H9 (cell line): ENCODE data around the gene SLC26A9. TPM values are rescaled to one million over a fixed set of nuclear protein-coding genes. Genes with fewer than 3 reads are reported as not detected.
"Not testable (repeated sequence)": the region's sequence is repeated elsewhere in the genome, so short reads cannot be mapped to it uniquely, and the experiment has no call there.

Experiments
- DNase-seq: peaks from one replicate; pipeline ENCODE4 v3.0.0-alpha.2; 2017
- H2AFZ ChIP-seq: one replicate; pipeline ENCODE4 v1.6.1; 2013; ENCODE audit warnings: mild to moderate bottlenecking, low read length, control low read depth, moderate library complexity
- H2AK5ac ChIP-seq: 2 replicates; pipeline ENCODE4 v1.6.1; 2013; ENCODE audit warnings: low read length, control low read depth, mixed read lengths; ENCODE audit not compliant: insufficient read length
- H2BK120ac ChIP-seq: one replicate; pipeline ENCODE4 v1.6.1; 2013; ENCODE audit warnings: low read depth, mild to moderate bottlenecking, low read length, control low read depth, inconsistent platforms; ENCODE audit not compliant: poor library complexity, severe bottlenecking
- H2BK12ac ChIP-seq: 2 replicates; pipeline ENCODE4 v1.6.1; 2013; ENCODE audit warnings: low read length, control low read depth, mixed read lengths, low read depth; ENCODE audit not compliant: insufficient read length
- H2BK15ac ChIP-seq: 2 replicates; pipeline ENCODE4 v1.6.1; 2013; ENCODE audit warnings: low read depth, low read length, control low read depth
- H2BK20ac ChIP-seq: one replicate; pipeline ENCODE4 v1.6.1; 2013; ENCODE audit warnings: low read depth, mild to moderate bottlenecking, low read length, control low read depth, inconsistent platforms; ENCODE audit not compliant: poor library complexity, severe bottlenecking
- H2BK5ac ChIP-seq: 2 replicates; pipeline ENCODE4 v1.6.1; 2013; ENCODE audit warnings: low read length, control low read depth, mixed read lengths; ENCODE audit not compliant: insufficient read length
- H3K14ac ChIP-seq: 2 replicates; pipeline ENCODE4 v1.6.1; 2013; ENCODE audit warnings: low read length, control low read depth; ENCODE audit not compliant: insufficient read depth
- H3K18ac ChIP-seq: 2 replicates; pipeline ENCODE4 v1.6.1; 2013; ENCODE audit warnings: low read depth, mild to moderate bottlenecking, mixed read lengths, low read length, control low read depth; ENCODE audit not compliant: insufficient read length
- H3K23ac ChIP-seq: 2 replicates; pipeline ENCODE4 v1.6.1; 2013; ENCODE audit warnings: low read length, control low read depth, mixed read lengths, low read depth; ENCODE audit not compliant: insufficient read length
- H3K23me2 ChIP-seq: 2 replicates; pipeline ENCODE4 v1.6.1; 2013; ENCODE audit warnings: low read depth, mild to moderate bottlenecking, mixed read lengths, low read length, control low read depth; ENCODE audit not compliant: insufficient read length, poor library complexity, severe bottlenecking
- H3K27ac ChIP-seq: 2 replicates; pipeline ENCODE4 v1.5.1; 2013; ENCODE audit warnings: low read length, control low read depth, mixed read lengths, low read depth; ENCODE audit not compliant: insufficient read length
- H3K27me3 ChIP-seq: 2 replicates; pipeline ENCODE4 v1.6.1; 2013; ENCODE audit warnings: low read length, control low read depth, inconsistent platforms; ENCODE audit not compliant: insufficient read depth
- H3K4ac ChIP-seq: 2 replicates; pipeline ENCODE4 v1.6.1; 2013; ENCODE audit warnings: low read depth, mild to moderate bottlenecking, control low read depth, inconsistent platforms, low read length, moderate library complexity
- H3K4me1 ChIP-seq: 2 replicates; pipeline ENCODE4 v1.6.1; 2013; ENCODE audit warnings: low read length, control low read depth, inconsistent platforms; ENCODE audit not compliant: insufficient read depth
- H3K4me2 ChIP-seq: 2 replicates; pipeline ENCODE4 v1.6.1; 2013; ENCODE audit warnings: low read length, control low read depth, mixed read lengths; ENCODE audit not compliant: insufficient read length, insufficient read depth
- H3K56ac ChIP-seq: 2 replicates; pipeline ENCODE4 v1.6.1; 2013; ENCODE audit warnings: low read depth, mild to moderate bottlenecking, mixed read lengths, low read length, control low read depth; ENCODE audit not compliant: insufficient read length
- H3K79me1 ChIP-seq: 2 replicates; pipeline ENCODE4 v1.6.1; 2013; ENCODE audit warnings: low read depth, mild to moderate bottlenecking, moderate library complexity, low read length, control low read depth, inconsistent platforms; ENCODE audit not compliant: insufficient read depth, poor library complexity, severe bottlenecking
- H3K79me2 ChIP-seq: 2 replicates; pipeline ENCODE4 v1.6.1; 2013; ENCODE audit warnings: low read length, control low read depth, inconsistent platforms; ENCODE audit not compliant: insufficient read depth
- H3K9ac ChIP-seq: 2 replicates; pipeline ENCODE4 v1.6.1; 2013; ENCODE audit warnings: low read length, control low read depth, mixed read lengths; ENCODE audit not compliant: insufficient read length; ENCODE audit errors: extremely low read depth
- H3K9me3 ChIP-seq: one replicate; pipeline ENCODE4 v1.6.1; 2013; ENCODE audit warnings: low read depth, low read length, inconsistent platforms; ENCODE audit not compliant: control insufficient read depth
- H3T11ph ChIP-seq: one replicate; pipeline ENCODE4 v1.6.1; 2013; ENCODE audit warnings: mild to moderate bottlenecking, low read length, control low read depth, inconsistent platforms
- H4K20me1 ChIP-seq: one replicate; pipeline ENCODE4 v1.6.1; 2013; ENCODE audit not compliant: control insufficient read depth, insufficient read length, insufficient read depth
- H4K5ac ChIP-seq: 2 replicates; pipeline ENCODE4 v1.6.1; 2013; ENCODE audit warnings: low read depth, mild to moderate bottlenecking, mixed read lengths, low read length, control low read depth; ENCODE audit not compliant: insufficient read length
- H4K8ac ChIP-seq: replicated peaks from 2 replicates; pipeline ENCODE4 v1.6.1; 2013; ENCODE audit warnings: low read length, control low read depth, mixed read lengths, low read depth; ENCODE audit not compliant: insufficient read length
- H4K91ac ChIP-seq: 2 replicates; pipeline ENCODE4 v1.6.1; 2013; ENCODE audit warnings: low read depth, mild to moderate bottlenecking, moderate library complexity, mixed read lengths, low read length, control low read depth; ENCODE audit not compliant: insufficient read length
- H3K27ac Mint-ChIP-seq, 3 experiments: 2 replicates in 2 of 3; 3 replicates in 1 of 3; pipeline ENCODE4 v1.8.0; 2020 to 2021; ENCODE audit warnings: mixed read lengths in 3 of 3, mild to moderate bottlenecking in 1 of 3, moderate library complexity in 1 of 3
- H3K27me3 Mint-ChIP-seq: 2 replicates; pipeline ENCODE4 v1.8.0; 2021; ENCODE audit warnings: low read depth, mild to moderate bottlenecking, moderate library complexity, mixed read lengths
- H3K36me3 Mint-ChIP-seq, 3 experiments: 2 replicates in 2 of 3; 3 replicates in 1 of 3; pipeline ENCODE4 v1.8.0; 2020 to 2021; ENCODE audit warnings: low read depth in 3 of 3, mixed read lengths in 3 of 3; ENCODE audit not compliant: insufficient read depth in 1 of 3
- H3K4me1 Mint-ChIP-seq, 2 experiments: 2 replicates each; pipeline ENCODE4 v1.8.0; 2020; ENCODE audit warnings: mixed read lengths in 2 of 2
- H3K4me3 Mint-ChIP-seq, 2 experiments: 2 replicates in 1 of 2; 3 replicates in 1 of 2; pipeline ENCODE4 v1.8.0; 2020 to 2021; ENCODE audit warnings: mild to moderate bottlenecking in 2 of 2, mixed read lengths in 2 of 2, moderate library complexity in 1 of 2
- H3K9me3 Mint-ChIP-seq, 2 experiments: 2 replicates in 1 of 2; 3 replicates in 1 of 2; pipeline ENCODE4 v1.8.0; 2020; ENCODE audit warnings: mild to moderate bottlenecking in 2 of 2, mixed read lengths in 2 of 2, moderate library complexity in 1 of 2
- total RNA-seq: library from RNA; stranded (reverse); gene quantifications from 2 replicates; pipeline ENCODE4 v1.2.1, GENCODE V29; 2021
- TF ChIP-seq, protein P1 (sequence below): fragments of 200-600 bp; sonication (generic); conservative IDR thresholded peaks from 3 replicates; pipeline ENCODE4 v1.8.0; 2021; ENCODE audit warnings: antibody characterized with exemption, mild to moderate bottlenecking

The SLC26A9 gene
- total RNA-seq, 1 experiment from 2014 or later = not detected

- Histone ChIP-seq H3K23ac (no peak overlapping the region), H2BK20ac (no peak overlapping the region), H3K14ac (no peak overlapping the region), H3K4me1 (no peaks in the 10 kb centered on the region), H3K27ac (no peak overlapping the region), H4K91ac (no peak overlapping the region), H4K8ac (no peak overlapping the region), H3K23me2 (no peaks in the 10 kb centered on the region), H3K79me2 (no peaks in the 10 kb centered on the region), H3T11ph (no peak overlapping the region), H3K27me3 (no peaks in the 10 kb centered on the region), H3K79me1 (no peaks in the 10 kb centered on the region), H4K5ac (no peak overlapping the region), H3K4ac (no peak overlapping the region), H3K9me3 (no peaks in the 10 kb centered on the region), H4K20me1 (no peaks in the 10 kb centered on the region), H2BK120ac (no peak overlapping the region), H2AK5ac (no peak overlapping the region), H3K56ac (no peak overlapping the region), H3K4me2 (no peak overlapping the region), H2BK5ac (no peak overlapping the region), H3K9ac (no peak overlapping the region), H2BK15ac (no peak overlapping the region), H3K18ac (no peak overlapping the region), H2BK12ac (no peak overlapping the region), H2AFZ (no peak overlapping the region)
- Mint-ChIP-seq H3K4me3 (no peak overlapping the region), H3K27me3 (no peaks in the 10 kb centered on the region), H3K27ac (no peak overlapping the region), H3K9me3 (peaks cover 0 to 5% of the 10 kb centered on the region in 2 experiments; a peak in 3 of 5 replicates), H3K4me1 (peaks cover 4% of the 10 kb centered on the region in 2 experiments), H3K36me3 (0 out of 7 replicates have a peak, but pooled peaks cover 0 to 3% (median 2%) of the 10 kb centered on the region in 3 experiments)
- TF ChIP-seq, protein P1, sequence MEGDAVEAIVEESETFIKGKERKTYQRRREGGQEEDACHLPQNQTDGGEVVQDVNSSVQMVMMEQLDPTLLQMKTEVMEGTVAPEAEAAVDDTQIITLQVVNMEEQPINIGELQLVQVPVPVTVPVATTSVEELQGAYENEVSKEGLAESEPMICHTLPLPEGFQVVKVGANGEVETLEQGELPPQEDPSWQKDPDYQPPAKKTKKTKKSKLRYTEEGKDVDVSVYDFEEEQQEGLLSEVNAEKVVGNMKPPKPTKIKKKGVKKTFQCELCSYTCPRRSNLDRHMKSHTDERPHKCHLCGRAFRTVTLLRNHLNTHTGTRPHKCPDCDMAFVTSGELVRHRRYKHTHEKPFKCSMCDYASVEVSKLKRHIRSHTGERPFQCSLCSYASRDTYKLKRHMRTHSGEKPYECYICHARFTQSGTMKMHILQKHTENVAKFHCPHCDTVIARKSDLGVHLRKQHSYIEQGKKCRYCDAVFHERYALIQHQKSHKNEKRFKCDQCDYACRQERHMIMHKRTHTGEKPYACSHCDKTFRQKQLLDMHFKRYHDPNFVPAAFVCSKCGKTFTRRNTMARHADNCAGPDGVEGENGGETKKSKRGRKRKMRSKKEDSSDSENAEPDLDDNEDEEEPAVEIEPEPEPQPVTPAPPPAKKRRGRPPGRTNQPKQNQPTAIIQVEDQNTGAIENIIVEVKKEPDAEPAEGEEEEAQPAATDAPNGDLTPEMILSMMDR = no peak
- no peak for DNase-seq
These were observed 65.2 kb downstream of the SLC26A9 start for GRCh38 chr1:205878026-205878425.

DNA sequence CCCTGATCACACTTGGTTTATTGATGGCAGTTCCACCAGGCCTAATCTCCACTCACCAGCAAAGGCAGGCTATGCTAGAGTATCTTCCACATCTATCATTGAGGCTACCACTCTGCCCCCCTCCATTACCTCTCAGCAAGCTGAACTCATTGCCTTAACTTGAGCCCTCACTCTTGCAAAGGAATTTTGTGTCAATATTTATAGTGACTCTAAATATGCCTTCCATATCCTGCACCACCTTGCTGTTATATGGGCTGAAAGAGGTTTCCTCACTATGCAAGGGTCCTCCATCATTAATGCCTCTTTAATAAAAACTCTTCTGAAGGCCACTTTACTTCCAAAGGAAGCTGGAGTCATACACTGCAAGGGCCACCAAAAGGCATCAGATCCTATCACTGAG is 70.1 kb downstream of the SLC26A9 start:
- H3T11ph ChIP-seq, H3K79me2 ChIP-seq, H2BK120ac ChIP-seq, H3K79me1 ChIP-seq, H2AK5ac ChIP-seq, H3K56ac ChIP-seq, H3K9me3 Mint-ChIP-seq, H2BK5ac ChIP-seq, H3K4me2 ChIP-seq, H4K20me1 ChIP-seq, H3K14ac ChIP-seq, H3K27ac Mint-ChIP-seq, H3K9ac ChIP-seq, H4K5ac ChIP-seq, H3K27me3 ChIP-seq, H4K91ac ChIP-seq, H2BK12ac ChIP-seq, H3K9me3 ChIP-seq, H3K4ac ChIP-seq, H3K27ac ChIP-seq, H2AFZ ChIP-seq, H3K27me3 Mint-ChIP-seq, H2BK20ac ChIP-seq, H4K8ac ChIP-seq, H3K4me1 ChIP-seq, H3K4me3 Mint-ChIP-seq, H2BK15ac ChIP-seq, H3K18ac ChIP-seq, H3K23ac ChIP-seq, H3K23me2 ChIP-seq, H3K36me3 Mint-ChIP-seq, DNase-seq: not testable (repeated sequence)
- H3K4me1 Mint-ChIP-seq = peaks cover 7 to 16% of the 10 kb centered on the region in 2 experiments
